HFFc6 (cell line): ENCODE data around the gene ESX1. TPM values are rescaled to one million over a fixed set of nuclear protein-coding genes. Genes with fewer than 3 reads are reported as not detected.

Source experiments
- DNase-seq: peaks from one replicate; pipeline ENCODE4 v3.0.0-alpha.2; 2018
- H3K27ac Mint-ChIP-seq: 2 replicates; pipeline ENCODE4 v1.8.0; 2020; ENCODE audit warnings: mild to moderate bottlenecking, mixed read lengths
- H3K27me3 Mint-ChIP-seq: 2 replicates; pipeline ENCODE4 v1.8.0; 2021; ENCODE audit warnings: mild to moderate bottlenecking, moderate library complexity, mixed read lengths; ENCODE audit not compliant: insufficient read depth
- H3K36me3 Mint-ChIP-seq: 2 replicates; pipeline ENCODE4 v1.8.0; 2021; ENCODE audit warnings: low read depth, mixed read lengths
- H3K4me1 Mint-ChIP-seq: 2 replicates; pipeline ENCODE4 v1.8.0; 2020; ENCODE audit warnings: low read depth, mixed read lengths
- H3K4me3 Mint-ChIP-seq: 2 replicates; pipeline ENCODE4 v1.8.0; 2020; ENCODE audit warnings: mild to moderate bottlenecking, moderate library complexity, mixed read lengths
- H3K9me3 Mint-ChIP-seq: 2 replicates; pipeline ENCODE4 v1.8.0; 2020; ENCODE audit warnings: mild to moderate bottlenecking, mixed read lengths
- CTCF ChIP-seq: fragments of 200-600 bp; sonication (generic); IDR thresholded peaks from 2 replicates; pipeline ENCODE4 v1.5.0; 2021; ENCODE audit warnings: antibody characterized with exemption, mild to moderate bottlenecking
- total RNA-seq, 6 experiments: library from RNA; stranded (reverse); fragmentation: NEBNext Ultra II Directional; extraction: Animal tissue kit (Norgen Biotek cat#: 25700); gene quantifications; 2 replicates in 1 of 6; 3 replicates in 5 of 6; pipeline ENCODE4 v1.2.3, GENCODE V29; 2021

The ESX1 gene
- total RNA-seq, 6 experiments from 2014 or later = not detected

DNA sequence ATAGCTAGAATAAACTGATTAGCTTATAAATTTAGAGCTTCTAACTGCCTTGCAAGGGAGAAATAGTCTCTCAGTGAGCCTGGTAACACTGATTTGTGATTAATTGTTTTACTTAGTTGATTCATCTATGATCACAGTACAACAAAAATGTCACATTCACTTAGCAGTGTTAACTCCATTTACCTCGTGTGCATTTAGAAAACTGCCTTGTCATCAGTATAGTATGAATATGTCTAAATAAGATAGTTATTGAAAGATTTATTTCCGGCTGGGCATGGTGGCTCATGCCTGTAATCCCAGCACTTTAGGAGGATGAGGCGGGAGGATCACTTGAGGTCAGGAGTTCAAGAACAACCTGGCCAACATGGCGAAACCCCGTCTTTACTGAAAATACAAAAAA lies 49.2 kb downstream of the ESX1 start:
- no peak for TF ChIP-seq CTCF
- H3K27me3 Mint-ChIP-seq = no peaks in the 10 kb centered on the region; the same call in 1 of the 2 replicates
- H3K4me3 Mint-ChIP-seq = no peak overlapping the region
- H3K36me3 Mint-ChIP-seq = no peaks in the 10 kb centered on the region
- no peaks in the 10 kb centered on the region for H3K4me1 Mint-ChIP-seq
- no peaks in the 10 kb centered on the region for H3K9me3 Mint-ChIP-seq
- DNase-seq = no peak
- no peak overlapping the region for H3K27ac Mint-ChIP-seq

Other genes starting within 250 kb of the ESX1 start
- gene H2BW1, start 241.2 kb downstream of the ESX1 start, total RNA-seq = not detected
- not detected for gene H2BW2, start 215.0 kb downstream of the ESX1 start, total RNA-seq
- under 1 TPM; 0.45 to 0.96 (median 0.70) TPM for gene TMSB15C, start 178.7 kb downstream of the ESX1 start, total RNA-seq
- gene ZCCHC18, start 142.4 kb downstream of the ESX1 start, total RNA-seq = 1 to 10 TPM in 1 of 6 experiments, under 1 TPM in 5; 0.09 to 1.5 (median 0.31) TPM
- 1 to 10 TPM; 4.0 to 5.9 (median 4.6) TPM for gene SLC25A53, start 97.9 kb downstream of the ESX1 start, total RNA-seq
- 10 to 100 TPM; 15.4 to 18.4 (median 16.8) TPM for gene FAM199X, start 88.5 kb downstream of the ESX1 start, total RNA-seq